HepG2 (cell line): ENCODE measurements around the gene FBXL22. TPM values are rescaled to one million over a fixed set of nuclear protein-coding genes. Genes with fewer than 3 reads are reported as not detected.

Experiments used
- ATAC-seq: fragments of 200-7000 bp; cut with Tn5 transposase; 3 replicates; pipeline ENCODE4 v1.9.1; 2020; ENCODE audit warnings: mild to moderate bottlenecking, moderate library complexity
- BruUV-seq: library from RNA; stranded (reverse); fragments of 400-500 nt; replicated peaks from 2 replicates; lab custom pipeline; 2021; lab: Mats Ljungman, UMichigan
- CTCF ChIA-PET: fragments of 300-600 bp; formaldehyde crosslinking; extraction: SDS; loops from one replicate; lab custom pipeline; 2021; ENCODE audit warnings: low total read pairs, inconsistent platforms, low intra/inter-chr PET ratio; lab: Yijun Ruan, JAX
- POLR2A ChIA-PET: fragments of 350-600 bp; sonication (Branson Sonifier 250); formaldehyde crosslinking; loops from one replicate; lab custom pipeline; 2020; ENCODE audit warnings: antibody characterized with exemption, inconsistent platforms; lab: Yijun Ruan, JAX
- DNase-seq: peaks from one replicate; pipeline ENCODE4 v3.0.0-alpha.2; 2015; ENCODE audit warnings: low spot score
- FAIRE-seq: peaks from 3 replicates; lab custom pipeline; 2011; peaks lifted over from hg19 to GRCh38; lab: Jason Lieb, UNC
- H2AFZ ChIP-seq: one replicate; pipeline ENCODE4 v1.6.1; 2011; ENCODE audit warnings: low read length, inconsistent platforms
- H3K27ac ChIP-seq: fragments of 300-600 bp; 3 replicates; pipeline ENCODE4 v1.8.0; 2011; ENCODE audit warnings: mixed run types, mild to moderate bottlenecking, mixed read lengths, low read length, inconsistent platforms; ENCODE audit not compliant: insufficient read depth; ENCODE audit errors: extremely low read length
- H3K27me3 ChIP-seq, 2 experiments: fragments of 200-600 bp in 1 of 2; 2 replicates in 1 of 2; 3 replicates in 1 of 2; pipeline versions ENCODE4 v1.6.0 to v1.8.0; 2011; ENCODE audit warnings: low read length in 2 of 2, mild to moderate bottlenecking in 2 of 2, moderate library complexity in 2 of 2, inconsistent platforms in 1 of 2; ENCODE audit not compliant: insufficient read depth in 2 of 2, control insufficient read depth in 1 of 2
- H3K36me3 ChIP-seq, 2 experiments: fragments of 200-600 bp in 1 of 2; replicated peaks in 1 of 2; 2 replicates in 1 of 2; 3 replicates in 1 of 2; pipeline versions ENCODE4 v1.5.1 to v1.8.0; 2011; ENCODE audit warnings: low read length in 2 of 2, inconsistent platforms in 1 of 2; ENCODE audit not compliant: insufficient read depth in 2 of 2, control insufficient read depth in 1 of 2
- H3K4me1 ChIP-seq: 2 replicates; pipeline ENCODE4 v1.5.1; 2012; ENCODE audit warnings: low read length, inconsistent platforms; ENCODE audit not compliant: insufficient read depth
- H3K4me2 ChIP-seq: 2 replicates; pipeline ENCODE4 v1.6.0; 2011; ENCODE audit warnings: low read depth, low read length, inconsistent platforms
- H3K4me3 ChIP-seq, 3 experiments: fragments of 200-600 bp in 1 of 3; sonication (generic), shearing (Covaris generic) in 1 of 3; replicated peaks in 1 of 3; 2 replicates each; pipeline ENCODE4 v1.5.1; 2011 to 2016; ENCODE audit warnings: low read length in 3 of 3, inconsistent platforms in 2 of 3, low read depth in 2 of 3, mild to moderate bottlenecking in 2 of 3, control low read depth in 1 of 3, mixed read lengths in 1 of 3; ENCODE audit not compliant: insufficient read depth in 1 of 3
- H3K79me2 ChIP-seq: one replicate; pipeline ENCODE4 v1.6.1; 2011; ENCODE audit warnings: low read length, inconsistent platforms; ENCODE audit not compliant: insufficient read depth
- H3K9ac ChIP-seq: 2 replicates; pipeline ENCODE4 v1.6.0; 2011; ENCODE audit warnings: mild to moderate bottlenecking, low read depth, low read length, inconsistent platforms; ENCODE audit not compliant: insufficient read depth
- H3K9me3 ChIP-seq: 2 replicates; pipeline ENCODE4 v1.5.1; 2012; ENCODE audit warnings: mild to moderate bottlenecking, low read length
- H4K20me1 ChIP-seq: 2 replicates; pipeline ENCODE4 v1.6.0; 2011; ENCODE audit warnings: inconsistent platforms, mild to moderate bottlenecking, low read length, moderate library complexity; ENCODE audit not compliant: insufficient read depth
- GATA4 ChIP-seq: sonication (generic); IDR thresholded peaks from 2 replicates; pipeline ENCODE4 v1.6.1; 2016; ENCODE audit warnings: antibody characterized with exemption, low read depth, borderline replicate concordance
- HNF4A ChIP-seq: sonication (generic); formaldehyde crosslinking; IDR thresholded peaks from 2 replicates; pipeline ENCODE4 v1.4.0; 2020; ENCODE audit warnings: missing genetic modification reagents
- HNRNPUL1 ChIP-seq: fragments of 200-400 bp; formaldehyde crosslinking; IDR thresholded peaks from 2 replicates; pipeline ENCODE4 v1.6.1; 2017; ENCODE audit warnings: low read depth, mild to moderate bottlenecking, low read length, moderate library complexity
- JDP2 ChIP-seq: sonication (generic); formaldehyde crosslinking; IDR thresholded peaks from 2 replicates; pipeline ENCODE4 v1.8.1; 2022; ENCODE audit warnings: missing genetic modification reagents, borderline replicate concordance
- MXD4 ChIP-seq: IDR thresholded peaks from 2 replicates; pipeline ENCODE4 v1.6.1; 2016; ENCODE audit warnings: mild to moderate bottlenecking, missing biosample characterization, missing genetic modification reagents
- NCOA1 ChIP-seq: sonication (generic); formaldehyde crosslinking; IDR thresholded peaks from 2 replicates; pipeline ENCODE4 v1.9.0; 2021; ENCODE audit warnings: missing genetic modification reagents
- NFKB2 ChIP-seq: sonication (generic); formaldehyde crosslinking; IDR thresholded peaks from 2 replicates; pipeline ENCODE4 v1.4.0; 2020; ENCODE audit warnings: missing genetic modification reagents, borderline replicate concordance
- PHF21A ChIP-seq: sonication (generic); formaldehyde crosslinking; IDR thresholded peaks from 2 replicates; pipeline ENCODE4 v1.5.0; 2020; ENCODE audit warnings: mild to moderate bottlenecking, missing genetic modification reagents
- PRDM15 ChIP-seq: sonication (generic); formaldehyde crosslinking; IDR thresholded peaks from 2 replicates; pipeline ENCODE4 v1.4.0; 2020; ENCODE audit warnings: missing genetic modification reagents
- RFXAP ChIP-seq: sonication (generic); formaldehyde crosslinking; IDR thresholded peaks from 2 replicates; pipeline ENCODE4 v1.4.0; 2020; ENCODE audit warnings: missing genetic modification reagents, borderline replicate concordance
- SMC3 ChIP-seq: IDR thresholded peaks from 2 replicates; pipeline ENCODE4 v1.6.1; 2011; ENCODE audit warnings: low read length, improper control_type of control experiment
- TBX3 ChIP-seq: fragments of 450-650 bp; IDR thresholded peaks from 2 replicates; pipeline ENCODE4 v1.6.1; 2017; ENCODE audit warnings: antibody characterized with exemption, mild to moderate bottlenecking, inconsistent platforms, borderline replicate concordance
- TRIM24 ChIP-seq: sonication (generic); formaldehyde crosslinking; IDR thresholded peaks from 2 replicates; pipeline ENCODE4 v1.8.0; 2022; ENCODE audit warnings: mild to moderate bottlenecking, missing genetic modification reagents
- ZBTB14 ChIP-seq: sonication (generic); formaldehyde crosslinking; IDR thresholded peaks from 2 replicates; pipeline ENCODE4 v1.4.0; 2020; ENCODE audit warnings: missing genetic modification reagents
- ZBTB44 ChIP-seq: sonication (generic); formaldehyde crosslinking; IDR thresholded peaks from 2 replicates; pipeline ENCODE4 v1.4.0; 2020; ENCODE audit warnings: missing genetic modification reagents
- WGBS: methylation state at CpG from one replicate; pipeline ENCODE4 v1.1.6; 2017; ENCODE audit warnings: low lambda C conversion rate; 5-methylcytosine and 5-hydroxymethylcytosine counted together
- in situ Hi-C: cut with HindIII; loops from 2 replicates; pipeline ENCODE4 v1.10.0; 2017; ENCODE audit warnings: low pct_unique_long_range_greater_than_20kb; ENCODE audit not compliant: extremely low pct_ligation_motif_present
- intact Hi-C: fragments of 100-400 bp; cut with micrococcal nuclease; formaldehyde crosslinking; loops from one replicate; pipeline ENCODE4 v1.10.0; 2022; ENCODE audit not compliant: unreplicated experiment
- polyA plus RNA-seq, 8 experiments: library from polyadenylated mRNA; depleted of rRNA in 3 of 8; stranded (reverse) in 7 of 8; unstranded in 1 of 8; fragments of >200 nt; fragmentation: Illumina TruSeq in 4 of 8; extraction: Trizol in 4 of 8; gene quantifications; 2 replicates each; pipeline versions ENCODE4 v1.2.1 to v1.2.3, GENCODE V29; 2011 to 2016; ENCODE audit warnings: low read depth in 4 of 8, missing spikeins in 1 of 8, mixed read lengths in 1 of 8; ENCODE audit not compliant: insufficient read depth in 1 of 8
- total RNA-seq, 5 experiments: library from RNA; depleted of rRNA; stranded (reverse); fragments of >200 nt; fragmentation: Illumina TruSeq; extraction: Trizol; gene quantifications; 2 replicates each; pipeline ENCODE4 v1.2.3, GENCODE V29; 2016; ENCODE audit warnings: low read depth in 1 of 5

FBXL22 gene
- total and polyA plus RNA-seq, 2 of the 13 experiments (the other 11 are each of a cell fraction or from before 2014, with no cell fraction given): 0.15 to 0.33 TPM

- Histone ChIP-seq H3K4me3 (peak overlapping the region; percentile 61 to 88 (median 79); a peak in 5 of 6 replicates), H2AFZ (no peak overlapping the region), H3K36me3 (peaks cover 2 to 5% of the 10 kb centered on the region in 2 experiments; a peak in 2 of 5 replicates), H3K27ac (peak overlapping the region; percentile 83), H3K9ac (peak overlapping the region; percentile 83), H4K20me1 (no peaks in the 10 kb centered on the region), H3K27me3 (no peaks in the 10 kb centered on the region; a peak in 1 of 5 replicates), H3K9me3 (no peaks in the 10 kb centered on the region), H3K79me2 (no peaks in the 10 kb centered on the region), H3K4me2 (peak overlapping the region; percentile 99), H3K4me1 (peaks cover 41% of the 10 kb centered on the region)
- in situ Hi-C loops: no loop called here
- no TSS peak for BruUV-seq
- DNase-seq (peak; percentile 32), FAIRE-seq (peak; percentile 66), ATAC-seq (peak; percentile 57)
- intact Hi-C loops: loop anchor here (5.0 kb wide), 2 partner anchors 131 to 306 kb away; no protein-coding TSS in a partner anchor
- ChIA-PET CTCF (interaction anchor here (1.3 to 2.0 kb wide), 2 partner anchors 111 to 131 kb away, joined by 4 to 9 read pairs; no protein-coding TSS in a partner anchor), POLR2A (interaction anchor here (0.8 to 4.3 kb wide), 11 partner anchors 12 to 564 kb away, joined by 3 to 31 read pairs (median 5); partner anchors contain the start of genes CIAO2A, PPIB and USP3)
- 17% methylated on average over 10 of the region's 12 CpGs for WGBS
- TF ChIP-seq PRDM15 (CRISPR knock-in tag) (0 out of 2 replicates have a peak, but pooled peaks have one; percentile 29), NFKB2 (CRISPR knock-in tag) (no peak), MXD4 (peak; percentile 70; the same call in 1 of the 2 replicates), HNRNPUL1 (no peak), TBX3 (no peak), PHF21A (CRISPR knock-in tag) (no peak), TRIM24 (CRISPR knock-in tag) (no peak), JDP2 (CRISPR knock-in tag) (no peak), GATA4 (no peak), SMC3 (no peak), ZBTB44 (CRISPR knock-in tag) (no peak), ZBTB14 (CRISPR knock-in tag) (peak; percentile 26; the same call in 1 of the 2 replicates), HNF4A (peak; percentile 52), NCOA1 (CRISPR knock-in tag) (no peak), RFXAP (no peak)
Observed at GRCh38 chr15:63598473-63599400, 1.6 kb downstream of the FBXL22 start.
